IMR-90 (cell line): ENCODE measurements around the gene SYTL2. TPM values are rescaled to one million over a fixed set of nuclear protein-coding genes. Genes with fewer than 3 reads are reported as not detected.

Experiments
- ATAC-seq: fragments of 200-7000 bp; cut with Tn5 transposase; 2 replicates; pipeline ENCODE4 v1.9.1; 2020; ENCODE audit warnings: low read depth, mild to moderate bottlenecking, moderate library complexity
- BruUV-seq: library from RNA; stranded (reverse); fragments of 400-500 nt; replicated peaks from 2 replicates; lab custom pipeline; 2021; lab: Mats Ljungman, UMichigan
- CTCF ChIA-PET: fragments of 300-600 bp; formaldehyde crosslinking; extraction: SDS; loops from one replicate; lab custom pipeline; 2021; ENCODE audit warnings: antibody characterized with exemption; lab: Yijun Ruan, JAX
- POLR2A ChIA-PET: fragments of 300-600 bp; sonication (Branson Sonifier 250); formaldehyde crosslinking; loops from one replicate; lab custom pipeline; 2022; ENCODE audit warnings: antibody characterized with exemption; ENCODE audit not compliant: unreplicated experiment; lab: Charles Lee
- DNase-seq: peaks from one replicate; pipeline ENCODE4 v3.0.0; 2013
- H2AFZ ChIP-seq: replicated peaks from 2 replicates; pipeline ENCODE3; 2013; ENCODE audit warnings: low read length, mild to moderate bottlenecking; ENCODE audit not compliant: poor library complexity
- H2AK5ac ChIP-seq: 2 replicates; pipeline ENCODE4 v1.6.1; 2013; ENCODE audit warnings: low read depth, low read length, inconsistent platforms
- H2AK9ac ChIP-seq: replicated peaks from 2 replicates; pipeline ENCODE3; 2013; ENCODE audit warnings: mild to moderate bottlenecking, low read depth, low read length, moderate library complexity; ENCODE audit not compliant: poor library complexity
- H2BK120ac ChIP-seq: 2 replicates; pipeline ENCODE4 v1.6.1; 2013; ENCODE audit warnings: low read depth, low read length, inconsistent platforms
- H2BK15ac ChIP-seq: 3 replicates; pipeline ENCODE4 v1.6.1; 2013; ENCODE audit warnings: low read depth, low read length, inconsistent platforms
- H2BK20ac ChIP-seq: 2 replicates; pipeline ENCODE4 v1.6.1; 2013; ENCODE audit warnings: low read depth, mild to moderate bottlenecking, inconsistent platforms, low read length, moderate library complexity
- H2BK5ac ChIP-seq: 2 replicates; pipeline ENCODE4 v1.6.1; 2013; ENCODE audit warnings: mild to moderate bottlenecking, low read depth, low read length, inconsistent platforms; ENCODE audit not compliant: poor library complexity, severe bottlenecking
- H3K14ac ChIP-seq: replicated peaks from 2 replicates; pipeline ENCODE4 v1.6.1; 2013; ENCODE audit warnings: low read depth, low read length, inconsistent platforms
- H3K18ac ChIP-seq: 2 replicates; pipeline ENCODE4 v1.6.1; 2013; ENCODE audit warnings: low read depth, low read length, control low read depth
- H3K23ac ChIP-seq: 2 replicates; pipeline ENCODE4 v1.6.1; 2013; ENCODE audit warnings: low read depth, low read length, inconsistent platforms
- H3K27ac ChIP-seq: 2 replicates; pipeline ENCODE4 v1.5.1; 2013; ENCODE audit warnings: mild to moderate bottlenecking, control low read depth, low read length; ENCODE audit not compliant: insufficient read depth
- H3K27me3 ChIP-seq: 2 replicates; pipeline ENCODE4 v1.6.1; 2013; ENCODE audit warnings: low read length; ENCODE audit not compliant: control insufficient read depth, insufficient read depth
- H3K36me3 ChIP-seq: 2 replicates; pipeline ENCODE4 v1.6.1; 2013; ENCODE audit warnings: low read length, mixed read lengths; ENCODE audit not compliant: control insufficient read depth, insufficient read depth
- H3K4ac ChIP-seq: 2 replicates; pipeline ENCODE4 v1.6.1; 2013; ENCODE audit warnings: low read depth, low read length, inconsistent platforms
- H3K4me1 ChIP-seq: 2 replicates; pipeline ENCODE4 v1.6.1; 2013; ENCODE audit warnings: low read length, mixed read lengths; ENCODE audit not compliant: control insufficient read depth, insufficient read depth
- H3K4me2 ChIP-seq: 2 replicates; pipeline ENCODE4 v1.6.1; 2013; ENCODE audit warnings: low read depth, mild to moderate bottlenecking, control low read depth, low read length, moderate library complexity
- H3K4me3 ChIP-seq: 2 replicates; pipeline ENCODE4 v1.5.1; 2013; ENCODE audit warnings: low read depth, mild to moderate bottlenecking, control low read depth, low read length, moderate library complexity; ENCODE audit not compliant: insufficient read depth
- H3K56ac ChIP-seq: 2 replicates; pipeline ENCODE4 v1.6.1; 2013; ENCODE audit warnings: low read length, inconsistent platforms; ENCODE audit not compliant: insufficient read depth; ENCODE audit errors: extremely low read depth
- H3K79me1 ChIP-seq, 2 experiments: 2 replicates each; pipeline ENCODE4 v1.6.1; 2013; ENCODE audit warnings: low read length in 2 of 2, inconsistent platforms in 1 of 2, low read depth in 1 of 2
- H3K9ac ChIP-seq: 2 replicates; pipeline ENCODE4 v1.6.1; 2013; ENCODE audit warnings: low read depth, low read length, control low read depth
- H3K9me1 ChIP-seq: 2 replicates; pipeline ENCODE4 v1.6.1; 2013; ENCODE audit warnings: low read length, inconsistent platforms; ENCODE audit not compliant: insufficient read depth
- H3K9me3 ChIP-seq: 2 replicates; pipeline ENCODE4 v1.6.1; 2013; ENCODE audit warnings: low read length; ENCODE audit not compliant: control insufficient read depth, insufficient read depth
- H4K20me1 ChIP-seq: 2 replicates; pipeline ENCODE4 v1.6.1; 2013; ENCODE audit warnings: low read length, inconsistent platforms; ENCODE audit not compliant: insufficient read depth
- H4K5ac ChIP-seq: 2 replicates; pipeline ENCODE4 v1.6.1; 2013; ENCODE audit warnings: mild to moderate bottlenecking, low read depth, low read length, control low read depth
- H4K8ac ChIP-seq, 2 experiments: 2 replicates each; pipeline ENCODE4 v1.6.1; 2013; ENCODE audit warnings: low read depth in 2 of 2, low read length in 2 of 2, control low read depth in 1 of 2, inconsistent platforms in 1 of 2
- H4K91ac ChIP-seq: 2 replicates; pipeline ENCODE4 v1.6.1; 2013; ENCODE audit warnings: low read depth, low read length, inconsistent platforms; ENCODE audit not compliant: insufficient read depth
- BHLHE40 ChIP-seq: fragments of 150-350 bp; IDR thresholded peaks from 2 replicates; pipeline ENCODE4 v1.6.1; 2016; ENCODE audit warnings: mild to moderate bottlenecking, low read depth, low read length
- CHD1 ChIP-seq: IDR thresholded peaks from 2 replicates; pipeline ENCODE4 v1.6.1; 2012; ENCODE audit warnings: low read depth, low read length, improper control_type of control experiment
- FOS ChIP-seq: fragments of 150-350 bp; IDR thresholded peaks from 2 replicates; pipeline ENCODE4 v1.6.1; 2016; ENCODE audit warnings: low read depth, low read length
- MAFK ChIP-seq: IDR thresholded peaks from 2 replicates; pipeline ENCODE4 v1.6.1; 2012; ENCODE audit warnings: low read depth, low read length, improper control_type of control experiment
- MAZ ChIP-seq: IDR thresholded peaks from 2 replicates; pipeline ENCODE4 v1.6.1; 2012; ENCODE audit warnings: low read depth, mild to moderate bottlenecking, low read length, improper control_type of control experiment, moderate library complexity, borderline replicate concordance
- MXI1 ChIP-seq: IDR thresholded peaks from 2 replicates; pipeline ENCODE4 v1.6.1; 2012; ENCODE audit warnings: low read depth, mild to moderate bottlenecking, low read length, moderate library complexity, borderline replicate concordance
- NFE2L2 ChIP-seq: fragments of 150-350 bp; IDR thresholded peaks from 2 replicates; pipeline ENCODE4 v1.6.1; 2016; ENCODE audit warnings: low read depth, mild to moderate bottlenecking, low read length
- RAD21 ChIP-seq: IDR thresholded peaks from 2 replicates; pipeline ENCODE4 v1.6.1; 2012; ENCODE audit warnings: low read length, improper control_type of control experiment
- RCOR1 ChIP-seq: IDR thresholded peaks from 2 replicates; pipeline ENCODE4 v1.6.1; 2012; ENCODE audit warnings: mild to moderate bottlenecking, low read length, improper control_type of control experiment; ENCODE audit not compliant: insufficient replicate concordance
- RFX5 ChIP-seq: IDR thresholded peaks from 2 replicates; pipeline ENCODE4 v1.8.0; 2012; ENCODE audit warnings: low read depth, mild to moderate bottlenecking, low read length, moderate library complexity
- WGBS, 2 experiments: methylation state at CpG; one replicate each; pipeline versions ENCODE4 v1.1.5 to v1.1.7; 2013; ENCODE audit warnings: missing lambda C conversion rate in 2 of 2; ENCODE audit not compliant: insufficient read length in 1 of 2; ENCODE audit errors: extremely low coverage in 2 of 2; 5-methylcytosine and 5-hydroxymethylcytosine counted together
- dilution Hi-C: fragments of 300-500 bp; cut with HindIII; formaldehyde crosslinking; loops from one replicate; pipeline ENCODE4 v1.14.3; 2018; ENCODE audit warnings: low sequenced_read_pairs; ENCODE audit not compliant: unreplicated experiment
- in situ Hi-C: fragments of 300-500 bp; cut with MboI; formaldehyde crosslinking; loops from 3 replicates; pipeline ENCODE4 v1.14.3; 2019; ENCODE audit warnings: low sequenced_read_pairs, inconsistent platforms, mixed read lengths
- intact Hi-C: fragments of 100-400 bp; cut with micrococcal nuclease; formaldehyde crosslinking; loops from 2 replicates; pipeline ENCODE4 v1.10.0; 2022
- polyA plus RNA-seq, 3 experiments: library from polyadenylated mRNA; depleted of rRNA; stranded (reverse); fragments of >200 nt; gene quantifications; 2 replicates each; pipeline ENCODE4 v1.2.3, GENCODE V29; 2012; ENCODE audit warnings: low replicate concordance in 1 of 3
- total RNA-seq: library from RNA; depleted of rRNA; stranded (reverse); fragments of >200 nt; gene quantifications from 2 replicates; pipeline ENCODE4 v1.2.3, GENCODE V29; 2012
- TF ChIP-seq, protein P1 (sequence below): conservative IDR thresholded peaks from 2 replicates; pipeline ENCODE4 v1.5.1; 2012; ENCODE audit warnings: mild to moderate bottlenecking, low read depth, low read length, improper control_type of control experiment
- TF ChIP-seq, protein P2 (sequence below): fragments of 150-350 bp; IDR thresholded peaks from 2 replicates; pipeline ENCODE4 v1.6.1; 2017; ENCODE audit warnings: mild to moderate bottlenecking, antibody characterized with exemption, low read length, low read depth

SYTL2 gene
- total and polyA plus RNA-seq, 2 of the 4 experiments (the other 2 are of a cell fraction), result 45.2 to 70.0 TPM

DNA sequence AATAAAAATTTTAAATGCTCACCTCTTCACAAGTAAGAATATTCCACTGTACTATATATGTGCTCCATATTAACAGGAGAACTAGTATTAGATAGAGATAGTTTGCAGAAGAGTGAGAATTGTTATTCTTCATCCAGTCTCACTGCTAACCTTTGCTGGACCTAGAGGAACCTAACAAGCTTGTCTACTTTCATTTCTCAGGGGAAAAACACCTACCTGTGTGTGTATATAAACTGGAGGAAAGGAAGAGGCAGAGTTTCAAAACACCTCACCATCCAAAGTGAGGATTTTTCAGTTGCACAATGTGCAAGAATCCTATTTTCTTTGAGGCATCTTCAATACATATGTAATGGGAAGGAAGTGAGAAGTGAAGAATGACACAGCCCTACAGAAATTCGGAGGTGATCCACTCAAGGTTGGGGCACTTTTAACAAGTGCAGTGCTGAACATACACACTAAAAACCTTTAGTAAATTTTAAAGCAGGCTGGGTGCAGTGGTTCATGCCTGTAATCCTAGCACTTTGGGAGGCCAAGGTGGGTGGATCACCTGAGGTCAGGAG, 52.4 kb downstream of the SYTL2 start:
- Histone ChIP-seq H3K4me2 (no peak overlapping the region), H4K91ac (no peak overlapping the region), H2AK9ac (no peak overlapping the region), H3K36me3 (peaks cover 10% of the 10 kb centered on the region), H2BK5ac (no peak overlapping the region), H3K4me1 (peaks cover 8% of the 10 kb centered on the region), H2AK5ac (no peak overlapping the region), H3K9me1 (peaks cover 13% of the 10 kb centered on the region; the same call in 1 of the 2 replicates), H3K4me3 (no peak overlapping the region), H2BK15ac (no peak overlapping the region), H2BK20ac (no peak overlapping the region), H3K9me3 (no peaks in the 10 kb centered on the region), H3K9ac (no peak overlapping the region), H4K20me1 (no peaks in the 10 kb centered on the region), H3K23ac (no peak overlapping the region), H3K4ac (no peak overlapping the region), H3K14ac (no peak overlapping the region), H3K18ac (no peak overlapping the region), H2BK120ac (no peak overlapping the region), H2AFZ (no peak overlapping the region), H3K27ac (no peak overlapping the region), H4K8ac (no peak overlapping the region), H4K5ac (no peak overlapping the region), H3K56ac (no peak overlapping the region), H3K79me1 (peaks cover 16 to 18% of the 10 kb centered on the region in 2 experiments; a peak in 3 of 4 replicates), H3K27me3 (no peaks in the 10 kb centered on the region)
- intact Hi-C loops, result no loop called here
- in situ Hi-C loops, result no loop called here
- DNase-seq, result no peak
- BruUV-seq, result no TSS peak
- dilution Hi-C loops, result no loop called here
- WGBS, 2 experiments, result no CpG with 5 or more reads among the region's 1 CpG
- ChIA-PET CTCF (interaction anchor here (0.7 kb wide), 1 partner anchor 1614 kb away, joined by 6 read pairs; no protein-coding TSS in a partner anchor), POLR2A (no interaction called here)
- no peak for ATAC-seq
- TF ChIP-seq NFE2L2, result no peak
- no peak for TF ChIP-seq CHD1
- no peak for TF ChIP-seq FOS
- TF ChIP-seq RCOR1, result no peak
- TF ChIP-seq BHLHE40, result no peak
- no peak for TF ChIP-seq RFX5
- no peak for TF ChIP-seq MAFK
- TF ChIP-seq, protein P1, sequence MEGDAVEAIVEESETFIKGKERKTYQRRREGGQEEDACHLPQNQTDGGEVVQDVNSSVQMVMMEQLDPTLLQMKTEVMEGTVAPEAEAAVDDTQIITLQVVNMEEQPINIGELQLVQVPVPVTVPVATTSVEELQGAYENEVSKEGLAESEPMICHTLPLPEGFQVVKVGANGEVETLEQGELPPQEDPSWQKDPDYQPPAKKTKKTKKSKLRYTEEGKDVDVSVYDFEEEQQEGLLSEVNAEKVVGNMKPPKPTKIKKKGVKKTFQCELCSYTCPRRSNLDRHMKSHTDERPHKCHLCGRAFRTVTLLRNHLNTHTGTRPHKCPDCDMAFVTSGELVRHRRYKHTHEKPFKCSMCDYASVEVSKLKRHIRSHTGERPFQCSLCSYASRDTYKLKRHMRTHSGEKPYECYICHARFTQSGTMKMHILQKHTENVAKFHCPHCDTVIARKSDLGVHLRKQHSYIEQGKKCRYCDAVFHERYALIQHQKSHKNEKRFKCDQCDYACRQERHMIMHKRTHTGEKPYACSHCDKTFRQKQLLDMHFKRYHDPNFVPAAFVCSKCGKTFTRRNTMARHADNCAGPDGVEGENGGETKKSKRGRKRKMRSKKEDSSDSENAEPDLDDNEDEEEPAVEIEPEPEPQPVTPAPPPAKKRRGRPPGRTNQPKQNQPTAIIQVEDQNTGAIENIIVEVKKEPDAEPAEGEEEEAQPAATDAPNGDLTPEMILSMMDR, result no peak
- TF ChIP-seq RAD21, result no peak
- no peak for TF ChIP-seq MAZ
- TF ChIP-seq MXI1, result no peak
- TF ChIP-seq, protein P2, sequence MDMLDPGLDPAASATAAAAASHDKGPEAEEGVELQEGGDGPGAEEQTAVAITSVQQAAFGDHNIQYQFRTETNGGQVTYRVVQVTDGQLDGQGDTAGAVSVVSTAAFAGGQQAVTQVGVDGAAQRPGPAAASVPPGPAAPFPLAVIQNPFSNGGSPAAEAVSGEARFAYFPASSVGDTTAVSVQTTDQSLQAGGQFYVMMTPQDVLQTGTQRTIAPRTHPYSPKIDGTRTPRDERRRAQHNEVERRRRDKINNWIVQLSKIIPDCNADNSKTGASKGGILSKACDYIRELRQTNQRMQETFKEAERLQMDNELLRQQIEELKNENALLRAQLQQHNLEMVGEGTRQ, result no peak
